GM13976 (cell line): ENCODE results near the gene MINPP1.

ENCODE experiments used
- DNase-seq: peaks from one replicate; pipeline ENCODE4 v3.0.0; 2012; ENCODE audit warnings: low spot score
- CTCF ChIP-seq: IDR thresholded peaks from 2 replicates; pipeline ENCODE4 v1.5.1; 2012; ENCODE audit warnings: borderline replicate concordance, mild to moderate bottlenecking; ENCODE audit not compliant: insufficient read depth; ENCODE audit errors: extremely low read depth, missing control alignments, control extremely low read depth
- in situ Hi-C: fragments of 300-500 bp; cut with MboI; formaldehyde crosslinking; loops from one replicate; pipeline ENCODE4 v1.12.0; 2022; ENCODE audit warnings: low sequenced_read_pairs, mixed read lengths, inconsistent platforms; ENCODE audit not compliant: unreplicated experiment

MINPP1 gene

GRCh38 chr10:87545783-87546182 lies 41.1 kb downstream of the MINPP1 start:
- no peak for TF ChIP-seq CTCF
- in situ Hi-C loops: no loop called here
- no peak for DNase-seq

- no peak for DNase-seq
- in situ Hi-C loops: no loop called here
- no peak for TF ChIP-seq CTCF
Measured at GRCh38 chr10:87546210-87546609, 41.5 kb downstream of the MINPP1 start.

- no peak for DNase-seq
- TF ChIP-seq CTCF: no peak
- in situ Hi-C loops: no loop called here
Measured at GRCh38 chr10:87546971-87547413, 42.3 kb downstream of the MINPP1 start.

GRCh38 chr10:87547734-87548311 lies 43.1 kb downstream of the MINPP1 start:
- DNase-seq: no peak
- in situ Hi-C loops: no loop called here
- no peak for TF ChIP-seq CTCF

- in situ Hi-C loops: no loop called here
- DNase-seq: no peak
- TF ChIP-seq CTCF: no peak
Measured at GRCh38 chr10:87550741-87551140, 46.0 kb downstream of the MINPP1 start.

GRCh38 chr10:87551326-87551725 lies 46.6 kb downstream of the MINPP1 start:
- no peak for TF ChIP-seq CTCF
- DNase-seq: no peak
- in situ Hi-C loops: no loop called here
